ENCODE results near the gene PRKCB. TPM values are rescaled to one million over a fixed set of nuclear protein-coding genes. Genes with fewer than 3 reads are reported as not detected.

Gene PRKCB
- total RNA-seq, 4 donors from 2014 or later: 10.7 to 23.9 (median 18.2) TPM

GRCh38 chr16:24088767-24089166, 253.0 kb downstream of the PRKCB start:
- Histone ChIP-seq H3K4me3 (no peak overlapping the region), H3K36me3 (no peaks in the 10 kb centered on the region), H3K27ac (no peak overlapping the region), H3K27me3 (peaks cover 6% of the 10 kb centered on the region), H3K9me3 (peaks cover 0 to 17% (median 0%) of the 10 kb centered on the region in 3 donors), H3K4me1 (no peaks in the 10 kb centered on the region)
- ATAC-seq: no peak
- 31% methylated on average over 2 of the region's 2 CpGs; no CpG with 5 or more reads in 1 of the 2 donors for WGBS, 2 donors (ENCODE audit: low coverage in 1 of 2)
- no peak for TF ChIP-seq POLR2AphosphoS5 (IDR thresholded peaks at IDR 0.05)
- TF ChIP-seq EP300 (IDR thresholded peaks at IDR 0.05): no peak
- no peak for TF ChIP-seq POLR2A (IDR thresholded peaks at IDR 0.05)
- TF ChIP-seq, protein P1, sequence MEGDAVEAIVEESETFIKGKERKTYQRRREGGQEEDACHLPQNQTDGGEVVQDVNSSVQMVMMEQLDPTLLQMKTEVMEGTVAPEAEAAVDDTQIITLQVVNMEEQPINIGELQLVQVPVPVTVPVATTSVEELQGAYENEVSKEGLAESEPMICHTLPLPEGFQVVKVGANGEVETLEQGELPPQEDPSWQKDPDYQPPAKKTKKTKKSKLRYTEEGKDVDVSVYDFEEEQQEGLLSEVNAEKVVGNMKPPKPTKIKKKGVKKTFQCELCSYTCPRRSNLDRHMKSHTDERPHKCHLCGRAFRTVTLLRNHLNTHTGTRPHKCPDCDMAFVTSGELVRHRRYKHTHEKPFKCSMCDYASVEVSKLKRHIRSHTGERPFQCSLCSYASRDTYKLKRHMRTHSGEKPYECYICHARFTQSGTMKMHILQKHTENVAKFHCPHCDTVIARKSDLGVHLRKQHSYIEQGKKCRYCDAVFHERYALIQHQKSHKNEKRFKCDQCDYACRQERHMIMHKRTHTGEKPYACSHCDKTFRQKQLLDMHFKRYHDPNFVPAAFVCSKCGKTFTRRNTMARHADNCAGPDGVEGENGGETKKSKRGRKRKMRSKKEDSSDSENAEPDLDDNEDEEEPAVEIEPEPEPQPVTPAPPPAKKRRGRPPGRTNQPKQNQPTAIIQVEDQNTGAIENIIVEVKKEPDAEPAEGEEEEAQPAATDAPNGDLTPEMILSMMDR (IDR thresholded peaks at IDR 0.05): no peak

- Histone ChIP-seq H3K36me3 (no peaks in the 10 kb centered on the region), H3K27ac (no peak overlapping the region), H3K27me3 (peaks cover 2% of the 10 kb centered on the region), H3K4me3 (no peak overlapping the region), H3K9me3 (peaks cover 0 to 17% (median 0%) of the 10 kb centered on the region in 3 donors), H3K4me1 (no peaks in the 10 kb centered on the region)
- 56 to 71% methylated on average over 1 of the region's 1 CpG for WGBS, 2 donors (ENCODE audit: low coverage in 1 of 2)
- no peak for TF ChIP-seq POLR2AphosphoS5 (IDR thresholded peaks at IDR 0.05)
- TF ChIP-seq, protein P1 (IDR thresholded peaks at IDR 0.05): no peak
- TF ChIP-seq EP300 (IDR thresholded peaks at IDR 0.05): no peak
- no peak for TF ChIP-seq POLR2A (IDR thresholded peaks at IDR 0.05)
- ATAC-seq: no peak
These were observed 255.3 kb downstream of the PRKCB start for GRCh38 chr16:24091125-24091524.

DNA sequence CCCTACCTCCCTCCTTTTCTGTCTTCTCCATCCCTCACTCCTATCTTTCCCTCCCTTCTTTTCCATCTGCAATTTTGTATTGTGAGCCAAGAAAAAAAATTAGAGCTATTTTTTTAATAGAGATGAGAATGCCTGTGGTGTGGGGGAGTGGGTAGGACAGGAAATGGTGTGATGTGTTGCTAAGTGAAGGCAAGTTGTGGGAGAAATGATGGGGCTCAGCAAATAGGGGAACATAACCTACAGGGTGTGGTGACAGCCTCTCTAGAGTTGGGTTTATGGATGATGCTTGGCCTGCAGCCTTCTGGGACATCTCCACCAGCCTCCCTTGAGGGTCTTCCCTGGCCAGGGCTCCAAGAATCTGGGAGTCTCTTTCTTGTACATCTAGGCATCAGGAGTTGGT, 257.3 kb downstream of the PRKCB start:
- Histone ChIP-seq H3K27me3 (no peaks in the 10 kb centered on the region), H3K36me3 (no peaks in the 10 kb centered on the region), H3K4me1 (no peaks in the 10 kb centered on the region), H3K9me3 (peaks cover 0 to 17% (median 0%) of the 10 kb centered on the region in 3 donors), H3K27ac (no peak overlapping the region), H3K4me3 (no peak overlapping the region)
- ATAC-seq: no peak
- TF ChIP-seq EP300 (IDR thresholded peaks at IDR 0.05): no peak
- TF ChIP-seq, protein P1 (IDR thresholded peaks at IDR 0.05): no peak
- no peak for TF ChIP-seq POLR2A (IDR thresholded peaks at IDR 0.05)
- TF ChIP-seq POLR2AphosphoS5 (IDR thresholded peaks at IDR 0.05): no peak

DNA sequence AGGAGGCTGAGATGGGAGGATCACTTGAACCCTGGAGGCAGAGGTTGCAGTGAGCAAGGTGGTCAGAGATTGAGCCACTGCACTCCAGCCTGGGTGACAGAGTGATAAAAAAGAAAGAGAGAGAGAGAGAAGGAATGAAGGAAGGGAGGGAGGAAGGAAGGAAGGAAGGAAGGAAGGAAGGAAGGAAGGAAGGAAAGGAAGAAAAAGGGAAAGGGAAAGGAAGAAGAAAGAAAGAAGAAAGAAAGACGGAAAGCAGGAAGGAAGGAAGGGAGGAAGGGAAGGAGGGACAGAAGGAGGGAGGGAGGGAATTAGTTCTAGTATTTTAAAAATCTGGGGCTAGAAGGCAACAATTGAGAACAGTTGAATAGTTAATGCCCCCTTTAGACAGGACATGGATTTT, 258.9 kb downstream of the PRKCB start:
- ATAC-seq: no peak
- H3K27me3 ChIP-seq: no peaks in the 10 kb centered on the region
- H3K4me3 ChIP-seq: no peak overlapping the region
- no peak overlapping the region for H3K27ac ChIP-seq
- WGBS, 2 donors (ENCODE audit: low coverage in 1 of 2): 25 to 89% methylated on average over 1 of the region's 1 CpG
- H3K36me3 ChIP-seq: no peaks in the 10 kb centered on the region
- H3K9me3 ChIP-seq: peaks cover 0 to 17% (median 0%) of the 10 kb centered on the region in 3 donors
- no peak for TF ChIP-seq POLR2A (IDR thresholded peaks at IDR 0.05)
- TF ChIP-seq, protein P1 (IDR thresholded peaks at IDR 0.05): no peak
- TF ChIP-seq POLR2AphosphoS5 (IDR thresholded peaks at IDR 0.05): no peak
- TF ChIP-seq EP300 (IDR thresholded peaks at IDR 0.05): no peak
- no peaks in the 10 kb centered on the region for H3K4me1 ChIP-seq

GRCh38 chr16:24098896-24099295, 263.1 kb downstream of the PRKCB start:
- Histone ChIP-seq H3K4me1 (no peaks in the 10 kb centered on the region), H3K4me3 (no peak overlapping the region), H3K9me3 (no peaks in the 10 kb centered on the region), H3K27ac (no peak overlapping the region), H3K36me3 (no peaks in the 10 kb centered on the region), H3K27me3 (no peaks in the 10 kb centered on the region)
- TF ChIP-seq POLR2A (IDR thresholded peaks at IDR 0.05): no peak
- TF ChIP-seq, protein P1 (IDR thresholded peaks at IDR 0.05): no peak
- TF ChIP-seq POLR2AphosphoS5 (IDR thresholded peaks at IDR 0.05): no peak
- no peak for TF ChIP-seq EP300 (IDR thresholded peaks at IDR 0.05)
- no peak for ATAC-seq
- WGBS, 2 donors (ENCODE audit: low coverage in 1 of 2): 14 to 31% methylated on average over 2 of the region's 2 CpGs

All from gastroesophageal sphincter (tissue), 4 donors.